Measurements from ENCODE around the gene C15orf62. TPM values are rescaled to one million over a fixed set of nuclear protein-coding genes. Genes with fewer than 3 reads are reported as not detected.
A peak's percentile ranks its signal among the peaks of the same experiment; 100 is the strongest.

Gene C15orf62
- total RNA-seq, 1 donor from 2014 or later: 0.30 TPM

DNA sequence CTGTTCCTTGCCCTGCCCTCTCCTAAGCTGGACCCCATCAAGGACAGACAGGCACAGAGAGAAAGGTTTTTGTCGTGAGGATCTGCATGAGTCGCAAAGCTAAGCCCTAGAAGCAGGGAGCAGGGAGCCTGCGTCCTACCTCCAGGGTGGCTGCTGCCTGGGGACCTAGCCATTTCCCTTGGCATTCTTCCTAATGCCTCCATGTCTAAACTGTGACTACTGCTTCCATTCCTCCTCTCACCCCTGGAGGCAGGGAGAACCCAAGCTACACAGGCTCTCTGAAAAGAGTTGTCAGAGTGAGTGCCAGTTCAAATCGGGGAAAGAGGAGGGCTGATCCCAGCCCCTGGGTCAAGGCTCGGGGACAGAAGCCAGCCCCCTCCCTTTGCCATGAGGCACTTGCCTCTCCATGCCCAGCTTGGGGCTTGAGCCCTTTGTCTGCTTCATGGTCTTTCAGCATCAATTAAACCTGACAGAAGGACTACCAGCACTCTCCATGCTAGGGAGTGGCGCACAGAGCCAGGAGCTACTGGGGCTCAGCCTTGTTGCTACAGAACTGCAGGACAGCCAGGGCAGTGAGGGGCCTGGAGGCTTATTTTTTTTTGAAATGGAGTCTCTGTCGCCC, 3.5 kb upstream of the C15orf62 start:
- H3K4me3 ChIP-seq: no peak overlapping the region
- H3K27me3 ChIP-seq (ENCODE audit: low read depth): no peaks in the 10 kb centered on the region
- intact Hi-C loops (cut with micrococcal nuclease): no loop called here
- DNase-seq: no peak
- TF ChIP-seq, protein P1, sequence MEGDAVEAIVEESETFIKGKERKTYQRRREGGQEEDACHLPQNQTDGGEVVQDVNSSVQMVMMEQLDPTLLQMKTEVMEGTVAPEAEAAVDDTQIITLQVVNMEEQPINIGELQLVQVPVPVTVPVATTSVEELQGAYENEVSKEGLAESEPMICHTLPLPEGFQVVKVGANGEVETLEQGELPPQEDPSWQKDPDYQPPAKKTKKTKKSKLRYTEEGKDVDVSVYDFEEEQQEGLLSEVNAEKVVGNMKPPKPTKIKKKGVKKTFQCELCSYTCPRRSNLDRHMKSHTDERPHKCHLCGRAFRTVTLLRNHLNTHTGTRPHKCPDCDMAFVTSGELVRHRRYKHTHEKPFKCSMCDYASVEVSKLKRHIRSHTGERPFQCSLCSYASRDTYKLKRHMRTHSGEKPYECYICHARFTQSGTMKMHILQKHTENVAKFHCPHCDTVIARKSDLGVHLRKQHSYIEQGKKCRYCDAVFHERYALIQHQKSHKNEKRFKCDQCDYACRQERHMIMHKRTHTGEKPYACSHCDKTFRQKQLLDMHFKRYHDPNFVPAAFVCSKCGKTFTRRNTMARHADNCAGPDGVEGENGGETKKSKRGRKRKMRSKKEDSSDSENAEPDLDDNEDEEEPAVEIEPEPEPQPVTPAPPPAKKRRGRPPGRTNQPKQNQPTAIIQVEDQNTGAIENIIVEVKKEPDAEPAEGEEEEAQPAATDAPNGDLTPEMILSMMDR (IDR thresholded peaks at IDR 0.05; ENCODE audit: borderline replicate concordance): no peak
- H3K4me1 ChIP-seq: peaks cover 37% of the 10 kb centered on the region
- no peak overlapping the region for H3K27ac ChIP-seq (replicated peaks)
- peaks cover 17% of the 10 kb centered on the region for H3K36me3 ChIP-seq
- H3K9me3 ChIP-seq (replicated peaks): no peaks in the 10 kb centered on the region

DNA sequence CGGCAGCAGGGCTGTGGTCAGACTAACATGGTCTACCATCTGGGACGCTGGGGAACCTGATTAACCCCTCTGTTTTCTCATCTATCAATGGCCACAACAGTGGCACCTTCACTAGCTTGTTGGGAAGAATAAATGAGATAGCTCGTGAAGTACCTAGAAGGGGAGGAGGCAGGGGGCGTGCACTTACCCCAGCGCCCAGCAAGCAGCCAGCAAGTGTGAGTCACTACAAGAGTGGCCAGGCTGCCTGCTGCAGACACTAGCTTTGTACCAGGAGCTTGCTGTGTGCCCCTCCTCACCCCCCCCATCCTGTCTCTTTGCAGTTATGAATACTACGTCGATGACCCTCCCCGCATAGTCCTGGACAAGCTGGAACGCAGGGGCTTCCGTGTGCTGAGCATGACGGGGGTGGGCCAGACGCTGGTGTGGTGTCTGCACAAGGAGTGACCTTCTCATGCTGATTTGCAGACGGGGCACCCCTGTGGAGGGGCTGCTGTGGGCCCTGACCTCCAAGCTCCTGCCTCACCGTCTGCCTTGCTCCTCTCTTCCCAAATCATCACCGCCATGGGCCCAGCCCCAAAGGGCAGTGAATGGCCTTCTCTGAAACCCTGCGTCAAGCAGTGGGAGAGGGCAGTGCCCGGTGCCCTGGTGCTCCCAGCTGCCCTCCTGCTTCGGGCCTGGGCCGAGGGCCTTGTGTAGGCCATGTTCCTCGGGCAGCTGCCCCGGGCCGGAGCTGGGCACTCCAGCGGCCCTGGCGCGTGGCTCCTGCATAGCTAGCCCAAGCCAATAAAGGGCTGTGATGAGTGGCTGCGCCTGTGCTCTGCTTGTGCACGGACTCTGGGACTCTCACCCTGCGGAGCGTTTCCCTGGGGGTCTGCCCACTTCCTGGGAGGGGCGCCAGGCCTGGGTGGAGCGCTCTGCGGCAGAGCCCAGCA, 2.6 kb upstream of the C15orf62 start:
- no peaks in the 10 kb centered on the region for H3K9me3 ChIP-seq (replicated peaks)
- H3K27ac ChIP-seq (replicated peaks): no peak overlapping the region
- no peak for DNase-seq
- no peaks in the 10 kb centered on the region for H3K27me3 ChIP-seq (ENCODE audit: low read depth)
- peaks cover 37% of the 10 kb centered on the region for H3K4me1 ChIP-seq
- intact Hi-C loops (cut with micrococcal nuclease): no loop called here
- TF ChIP-seq, protein P1 (IDR thresholded peaks at IDR 0.05; ENCODE audit: borderline replicate concordance): no peak
- H3K4me3 ChIP-seq: no peak overlapping the region
- H3K36me3 ChIP-seq: peaks cover 24% of the 10 kb centered on the region

DNA sequence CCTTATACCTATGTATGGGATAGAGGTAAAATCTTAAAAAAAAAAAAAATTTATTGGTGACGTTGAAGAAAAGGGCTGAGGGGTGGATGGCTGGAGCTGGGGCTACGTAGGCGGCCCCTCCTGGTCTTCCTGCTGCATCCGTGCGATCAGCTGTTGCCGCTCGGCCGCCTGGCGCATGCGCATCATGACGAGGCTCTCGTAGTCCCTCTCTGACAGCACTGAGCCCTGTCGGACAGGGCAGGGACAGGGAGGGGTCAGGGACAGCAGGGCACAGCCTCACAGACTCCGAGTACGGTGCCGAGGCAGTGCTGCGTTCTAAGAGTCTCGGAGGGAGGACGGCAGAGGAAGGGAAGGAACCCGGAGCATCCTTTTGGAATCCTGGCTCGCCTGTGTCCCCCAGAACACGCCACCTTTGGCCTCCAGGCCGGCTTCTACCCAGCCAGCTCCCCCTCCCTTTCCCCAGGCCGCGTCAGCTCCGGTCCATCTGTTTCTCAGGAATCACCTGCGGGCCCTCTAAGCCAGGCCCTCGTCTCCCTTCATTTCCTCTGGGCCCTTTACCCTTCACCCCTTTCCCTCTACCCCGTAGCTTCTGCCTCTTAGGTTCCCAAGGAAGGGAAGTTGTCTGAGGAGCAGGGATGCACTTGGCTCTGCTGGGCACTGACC, 1.8 kb upstream of the C15orf62 start:
- H3K36me3 ChIP-seq: peaks cover 32% of the 10 kb centered on the region
- intact Hi-C loops (cut with micrococcal nuclease): no loop called here
- TF ChIP-seq, protein P1 (IDR thresholded peaks at IDR 0.05; ENCODE audit: borderline replicate concordance): no peak
- no peaks in the 10 kb centered on the region for H3K9me3 ChIP-seq (replicated peaks)
- H3K4me3 ChIP-seq: no peak overlapping the region
- peak overlapping the region; percentile 36 for H3K27ac ChIP-seq (replicated peaks)
- no peaks in the 10 kb centered on the region for H3K27me3 ChIP-seq (ENCODE audit: low read depth)
- DNase-seq: no peak
- peaks cover 33% of the 10 kb centered on the region for H3K4me1 ChIP-seq

DNA sequence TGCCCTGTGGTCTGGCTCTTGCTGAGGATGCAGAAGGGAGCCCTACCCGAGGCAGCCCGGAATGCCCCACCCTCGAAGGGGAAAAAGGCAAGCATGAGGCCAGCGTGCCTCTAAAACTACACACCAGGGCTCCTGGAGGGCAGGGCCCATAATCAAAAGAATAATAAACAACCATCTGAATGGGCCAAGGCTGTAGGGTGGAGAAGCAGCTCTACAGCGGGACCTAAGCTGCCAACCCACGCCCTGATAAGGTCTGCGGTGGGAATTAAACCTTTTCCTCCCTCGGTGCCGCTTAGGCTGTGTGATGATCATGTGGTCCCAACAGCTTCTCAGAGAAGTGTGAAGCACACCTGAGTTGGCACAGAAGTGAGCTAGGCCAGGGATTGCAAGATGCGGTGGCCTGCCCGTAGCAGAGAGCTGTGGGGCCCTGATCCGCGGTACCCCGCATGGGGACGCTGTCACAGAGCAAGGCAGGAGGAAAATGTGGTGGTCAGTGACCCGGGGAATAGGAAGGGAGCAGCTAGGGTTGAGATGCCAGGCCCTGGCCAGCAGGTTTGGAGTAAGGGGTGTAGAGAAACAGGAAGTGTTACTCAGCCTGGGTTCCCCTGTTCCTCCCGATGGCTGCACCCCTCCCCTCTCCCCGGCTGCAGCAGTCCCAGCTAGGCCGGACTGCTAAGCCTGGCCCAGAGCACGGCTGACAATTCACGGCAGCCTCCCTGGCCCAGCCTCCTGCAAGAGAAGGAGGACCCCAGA, 1.1 kb upstream of the C15orf62 start:
- peaks cover 25% of the 10 kb centered on the region for H3K4me1 ChIP-seq
- H3K9me3 ChIP-seq (replicated peaks): no peaks in the 10 kb centered on the region
- DNase-seq: no peak
- intact Hi-C loops (cut with micrococcal nuclease): no loop called here
- no peaks in the 10 kb centered on the region for H3K27me3 ChIP-seq (ENCODE audit: low read depth)
- no peak overlapping the region for H3K4me3 ChIP-seq
- H3K36me3 ChIP-seq: peaks cover 39% of the 10 kb centered on the region
- TF ChIP-seq, protein P1 (IDR thresholded peaks at IDR 0.05; ENCODE audit: borderline replicate concordance): no peak
- peak overlapping the region; percentile 36 for H3K27ac ChIP-seq (replicated peaks)

DNA sequence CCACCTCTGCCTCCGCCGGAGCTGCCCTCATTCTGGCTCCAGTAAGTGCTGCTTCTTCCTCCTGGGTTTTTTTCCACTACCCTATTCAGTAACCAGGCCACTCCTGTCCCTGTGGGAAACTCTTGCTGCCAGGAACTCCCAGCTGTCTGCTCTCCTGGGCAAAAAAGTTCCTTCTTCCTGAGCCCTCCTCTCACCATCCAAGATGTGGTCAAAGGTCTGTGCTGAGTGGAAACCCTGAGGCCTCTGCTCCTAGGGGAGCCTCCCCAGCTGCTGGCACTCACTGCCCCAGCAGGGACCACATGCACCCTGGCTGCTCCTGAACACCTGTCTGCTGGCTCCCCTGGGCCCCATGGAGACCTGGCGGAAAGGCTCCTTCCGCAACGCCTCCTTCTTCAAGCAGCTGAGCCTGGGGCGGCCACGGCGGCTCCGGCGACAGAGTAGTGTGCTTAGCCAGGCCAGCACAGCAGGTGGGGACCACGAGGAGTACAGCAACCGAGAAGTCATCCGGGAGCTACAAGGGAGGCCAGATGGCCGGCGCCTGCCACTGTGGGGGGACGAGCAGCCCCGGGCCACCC, 454 bp downstream of the C15orf62 start:
- peaks cover 10% of the 10 kb centered on the region for H3K4me1 ChIP-seq
- no peaks in the 10 kb centered on the region for H3K9me3 ChIP-seq (replicated peaks)
- H3K27me3 ChIP-seq (ENCODE audit: low read depth): no peaks in the 10 kb centered on the region
- no peak overlapping the region for H3K4me3 ChIP-seq
- DNase-seq: no peak
- no peak overlapping the region for H3K27ac ChIP-seq (replicated peaks)
- intact Hi-C loops (cut with micrococcal nuclease): no loop called here
- peaks cover 54% of the 10 kb centered on the region for H3K36me3 ChIP-seq
- TF ChIP-seq, protein P1 (IDR thresholded peaks at IDR 0.05; ENCODE audit: borderline replicate concordance): no peak
